Testis (tissue), 3 donors: ENCODE measurements around the gene TMEM62. TPM values are rescaled to one million over a fixed set of nuclear protein-coding genes. Genes with fewer than 3 reads are reported as not detected.

Experiments
- DNase-seq: peaks from one replicate; pipeline ENCODE4 v3.0.0-alpha.2; 2019
- H3K27ac ChIP-seq, 2 donors: fragments of 200-600 bp; sonication (generic); one replicate each; pipeline ENCODE4 v1.5.1; 2019
- H3K27me3 ChIP-seq: fragments of 200-600 bp; sonication (generic); one replicate; pipeline ENCODE4 v1.5.1; 2019
- H3K36me3 ChIP-seq: fragments of 200-600 bp; sonication (generic); one replicate; pipeline ENCODE4 v1.5.1; 2017; ENCODE audit warnings: low read depth; ENCODE audit errors: missing control alignments
- H3K4me1 ChIP-seq: fragments of 200-600 bp; sonication (generic); one replicate; pipeline ENCODE4 v1.5.1; 2019
- H3K4me3 ChIP-seq, 2 donors: fragments of 200-600 bp; sonication (generic); one replicate each; pipeline ENCODE4 v1.5.1; 2017 to 2019
- H3K9me3 ChIP-seq: fragments of 200-600 bp; sonication (generic); one replicate; pipeline ENCODE4 v1.5.1; 2017
- CTCF ChIP-seq, 3 experiments: fragments of 450-650 bp in 2 of 3; fragments of 200-600 bp in 1 of 3; sonication (generic) in 1 of 3; IDR thresholded peaks; one replicate each; pipeline ENCODE4 v1.5.1; 2016 to 2019; ENCODE audit warnings: antibody characterized with exemption in 3 of 3, mild to moderate bottlenecking in 2 of 3, moderate library complexity in 1 of 3
- POLR2A ChIP-seq: fragments of 450-650 bp; IDR thresholded peaks from one replicate; pipeline ENCODE4 v1.6.1; 2017; ENCODE audit warnings: antibody characterized with exemption, mild to moderate bottlenecking, moderate library complexity
- WGBS, 2 donors: methylation state at CpG; one replicate each; pipeline ENCODE4 v1.1.5; 2018; 5-methylcytosine and 5-hydroxymethylcytosine counted together
- intact Hi-C: fragments of 100-400 bp; cut with DNase I; formaldehyde crosslinking; loops from one replicate; pipeline ENCODE4 v1.15.1; 2023; ENCODE audit warnings: low total_unique reads
- polyA plus RNA-seq: library from polyadenylated mRNA; stranded (reverse); fragments of 350-450 nt; fragmentation: Illumina TruSeq; extraction: RNeasy Lipid Tissue Mini Kit (QIAGEN cat#74804); gene quantifications from one replicate; pipeline ENCODE4 v1.2.3, GENCODE V29; 2014; ENCODE audit warnings: low read depth, low replicate concordance; ENCODE audit not compliant: insufficient read depth
- total RNA-seq, 2 donors: library from RNA; depleted of rRNA; stranded (reverse); fragments of >200 nt; gene quantifications; one replicate each; pipeline ENCODE4 v1.2.3, GENCODE V29; 2016

Gene TMEM62
- total and polyA plus RNA-seq, 3 donors from 2014 or later: 8.3 to 29.0 (median 22.8) TPM

- Histone ChIP-seq H3K27me3 (no peaks in the 10 kb centered on the region), H3K4me3 (no peak overlapping the region), H3K36me3 (no peaks in the 10 kb centered on the region), H3K9me3 (no peaks in the 10 kb centered on the region), H3K27ac (no peak overlapping the region), H3K4me1 (no peaks in the 10 kb centered on the region)
- 79 to 83% methylated on average over 9 of the region's 9 CpGs for WGBS, 2 donors
- TF ChIP-seq POLR2A: no peak
- intact Hi-C loops: no loop called here
- peak; percentile 0 for DNase-seq
These were observed 77.4 kb downstream of the TMEM62 start for GRCh38 chr15:43210807-43211206.

DNA sequence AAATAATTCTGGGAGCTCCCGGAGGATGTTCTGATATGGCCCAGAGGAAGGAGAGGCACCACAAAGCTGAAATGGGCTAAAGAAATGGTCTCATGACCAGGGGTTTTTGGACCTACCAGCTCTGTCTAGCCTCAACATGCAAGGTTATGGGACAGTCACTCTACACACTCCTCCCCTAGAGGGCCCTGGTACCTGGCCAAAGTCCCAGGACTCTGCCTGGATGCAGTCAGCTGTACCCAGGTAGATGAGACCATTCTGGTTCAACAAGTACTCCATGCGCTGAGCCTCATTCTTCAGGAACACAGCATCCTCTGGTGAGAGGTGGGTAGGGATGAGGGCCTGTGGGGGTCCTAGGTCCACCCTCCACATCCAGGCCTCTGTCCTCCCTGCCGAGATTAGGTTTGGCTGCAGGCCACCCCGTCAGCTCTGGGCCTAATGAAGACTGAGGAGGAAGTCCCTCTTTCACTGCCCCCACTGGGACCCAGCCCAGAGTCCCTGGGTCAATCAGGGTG lies 77.9 kb downstream of the TMEM62 start:
- intact Hi-C loops: no loop called here
- Histone ChIP-seq H3K36me3 (no peaks in the 10 kb centered on the region), H3K4me1 (no peaks in the 10 kb centered on the region), H3K4me3 (no peak overlapping the region), H3K27ac (no peak overlapping the region), H3K9me3 (no peaks in the 10 kb centered on the region), H3K27me3 (no peaks in the 10 kb centered on the region)
- DNase-seq: peak; percentile 0
- WGBS, 2 donors: 83 to 96% methylated on average over 2 to 4 of the region's 4 CpGs
- TF ChIP-seq POLR2A: no peak
- TF ChIP-seq CTCF (IDR thresholded peaks at IDR 0.05): no peak

DNA sequence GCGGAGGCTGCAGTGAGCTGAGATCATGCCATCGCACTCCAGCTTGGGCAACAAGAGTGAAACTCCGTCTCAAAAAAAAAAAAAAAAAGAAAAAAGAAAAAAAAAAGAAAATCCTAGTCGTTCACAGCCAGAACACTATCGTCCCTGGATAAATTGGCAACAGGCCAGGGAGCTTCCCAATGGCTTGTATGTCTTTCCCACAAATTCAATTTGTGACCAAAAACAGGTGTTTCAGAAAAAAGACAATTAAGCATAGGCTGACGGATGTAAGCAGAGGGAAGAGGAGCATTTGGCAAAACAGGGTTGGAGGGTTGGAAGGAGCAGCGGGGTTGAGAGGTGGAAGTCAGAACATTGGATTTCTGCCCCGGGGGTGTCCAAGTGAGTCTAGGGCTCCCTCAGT lies 78.9 kb downstream of the TMEM62 start:
- Histone ChIP-seq H3K27me3 (no peaks in the 10 kb centered on the region), H3K27ac (no peak overlapping the region), H3K4me3 (no peak overlapping the region), H3K9me3 (no peaks in the 10 kb centered on the region), H3K36me3 (no peaks in the 10 kb centered on the region), H3K4me1 (no peaks in the 10 kb centered on the region)
- DNase-seq: no peak
- TF ChIP-seq CTCF (IDR thresholded peaks at IDR 0.05) (no peak), POLR2A (no peak)
- intact Hi-C loops: no loop called here
- WGBS, 2 donors: 73 to 77% methylated on average over 8 of the region's 8 CpGs

GRCh38 chr15:43212951-43213350 lies 79.6 kb downstream of the TMEM62 start:
- no peak overlapping the region for H3K27ac ChIP-seq
- no peak overlapping the region for H3K4me3 ChIP-seq
- intact Hi-C loops: no loop called here
- TF ChIP-seq CTCF (IDR thresholded peaks at IDR 0.05) (no peak), POLR2A (no peak)
- no peaks in the 10 kb centered on the region for H3K36me3 ChIP-seq
- H3K4me1 ChIP-seq: no peaks in the 10 kb centered on the region
- no peaks in the 10 kb centered on the region for H3K9me3 ChIP-seq
- no peak for DNase-seq
- H3K27me3 ChIP-seq: no peaks in the 10 kb centered on the region

- 80% methylated on average over 2 to 5 of the region's 5 CpGs for WGBS, 2 donors
- no peaks in the 10 kb centered on the region for H3K9me3 ChIP-seq
- intact Hi-C loops: no loop called here
- H3K36me3 ChIP-seq: no peaks in the 10 kb centered on the region
- DNase-seq: no peak
- TF ChIP-seq CTCF (IDR thresholded peaks at IDR 0.05): no peak
- H3K27me3 ChIP-seq: no peaks in the 10 kb centered on the region
- no peaks in the 10 kb centered on the region for H3K4me1 ChIP-seq
- H3K27ac ChIP-seq: no peak overlapping the region
- H3K4me3 ChIP-seq: no peak overlapping the region
These were observed 80.1 kb downstream of the TMEM62 start for GRCh38 chr15:43213466-43213865.
